NCI-H524 treated with DMSO at 0.1 percent for 48 hours (cell line): ENCODE measurements around the gene OGDH.
"Not testable (repeated sequence)": the region's sequence is repeated elsewhere in the genome, so short reads cannot be mapped to it uniquely, and the experiment has no call there.

Source experiments
- DNase-seq: peaks from one replicate; lab custom pipeline; 2025; lab: John Stamatoyannopoulos, UW

OGDH gene

DNA sequence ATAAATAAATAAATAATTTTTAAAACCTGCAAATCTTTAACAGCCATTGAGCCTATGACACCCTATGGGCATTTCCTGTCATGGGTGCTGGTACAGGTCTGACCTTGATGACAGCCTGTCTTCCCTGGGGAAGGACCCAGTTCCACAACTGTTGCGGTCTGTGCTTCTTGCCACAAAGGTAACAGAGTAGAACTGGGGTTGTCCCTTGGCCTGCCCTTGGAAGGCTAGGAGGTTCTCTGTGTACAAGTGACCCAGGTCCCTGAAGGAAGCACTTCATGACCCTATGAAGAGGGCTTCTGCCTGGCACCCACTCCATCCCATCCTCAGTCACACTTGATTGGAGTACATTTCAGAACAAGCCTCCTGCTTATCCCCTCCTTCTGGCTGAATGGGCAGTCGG is 66.9 kb downstream of the OGDH start:
- DNase-seq: no peak

DNA sequence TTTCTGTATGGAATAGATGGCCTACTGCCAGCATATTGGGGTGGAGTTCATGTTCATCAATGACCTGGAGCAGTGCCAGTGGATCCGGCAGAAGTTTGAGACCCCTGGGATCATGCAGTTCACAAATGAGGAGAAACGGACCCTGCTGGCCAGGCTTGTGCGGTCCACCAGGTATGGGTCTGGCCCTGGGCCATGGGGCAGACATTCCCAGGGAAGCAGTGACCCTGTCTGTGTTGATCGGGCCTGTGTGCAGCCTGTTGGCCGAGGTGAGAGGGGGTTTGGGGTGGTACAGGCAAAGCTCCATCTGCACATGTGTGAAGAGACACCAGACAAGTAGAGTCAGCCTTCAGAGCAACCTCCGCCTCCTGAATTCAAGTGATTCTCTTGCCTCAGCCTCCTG is 67.3 kb downstream of the OGDH start:
- no peak for DNase-seq

DNA sequence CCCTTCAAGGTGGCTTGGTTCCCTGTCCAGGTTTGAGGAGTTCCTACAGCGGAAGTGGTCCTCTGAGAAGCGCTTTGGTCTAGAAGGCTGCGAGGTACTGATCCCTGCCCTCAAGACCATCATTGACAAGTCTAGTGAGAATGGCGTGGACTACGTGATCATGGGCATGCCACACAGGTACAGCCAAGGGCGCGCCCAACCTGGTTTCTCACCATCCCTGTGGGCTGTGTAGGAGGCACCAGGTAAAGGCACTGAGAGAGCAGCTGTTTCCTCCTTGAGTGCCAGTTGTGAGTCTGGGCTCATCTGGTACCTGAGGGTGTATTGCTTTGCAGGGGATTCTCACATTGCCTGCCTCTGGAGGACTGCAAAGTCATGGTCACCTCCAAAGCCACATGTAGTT is 68.0 kb downstream of the OGDH start:
- no peak for DNase-seq

DNA sequence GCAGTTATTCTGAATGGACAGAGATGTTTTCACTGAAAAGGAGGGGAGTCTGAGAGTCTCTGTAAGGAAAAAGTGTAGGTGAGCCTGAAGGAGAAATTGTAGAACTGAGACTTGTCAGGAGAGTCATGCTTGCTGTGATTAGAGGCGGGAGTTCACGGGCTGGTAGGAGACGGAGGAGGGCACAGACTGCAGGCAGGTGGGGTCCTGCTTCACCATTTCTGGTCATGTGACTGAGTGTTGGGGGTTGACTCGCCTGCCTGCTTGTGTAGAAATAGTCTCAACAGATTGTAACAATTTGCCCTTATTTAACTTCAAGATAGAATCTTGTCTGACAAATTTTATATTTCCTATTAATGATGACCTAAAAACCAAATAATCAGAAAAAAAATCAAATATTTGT is 70.3 kb downstream of the OGDH start:
- no peak for DNase-seq

DNA sequence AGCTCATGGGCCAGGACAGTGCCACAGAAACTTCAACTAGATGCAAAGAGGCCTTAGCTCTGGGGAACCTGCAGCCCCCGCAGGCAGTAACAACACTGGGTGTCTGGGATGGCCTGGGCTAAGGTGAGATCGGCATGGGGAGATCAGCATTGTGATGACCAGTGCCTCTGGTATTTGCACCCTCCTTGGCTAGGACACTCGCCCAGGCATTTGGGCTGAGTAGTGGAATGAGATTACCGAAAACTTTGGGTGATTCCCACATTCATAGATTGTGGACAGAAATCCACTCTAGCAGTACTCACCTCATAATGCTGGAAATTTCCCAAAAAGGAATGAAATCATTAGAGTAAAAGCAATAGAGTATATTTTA is 71.7 kb downstream of the OGDH start:
- no peak for DNase-seq

DNA sequence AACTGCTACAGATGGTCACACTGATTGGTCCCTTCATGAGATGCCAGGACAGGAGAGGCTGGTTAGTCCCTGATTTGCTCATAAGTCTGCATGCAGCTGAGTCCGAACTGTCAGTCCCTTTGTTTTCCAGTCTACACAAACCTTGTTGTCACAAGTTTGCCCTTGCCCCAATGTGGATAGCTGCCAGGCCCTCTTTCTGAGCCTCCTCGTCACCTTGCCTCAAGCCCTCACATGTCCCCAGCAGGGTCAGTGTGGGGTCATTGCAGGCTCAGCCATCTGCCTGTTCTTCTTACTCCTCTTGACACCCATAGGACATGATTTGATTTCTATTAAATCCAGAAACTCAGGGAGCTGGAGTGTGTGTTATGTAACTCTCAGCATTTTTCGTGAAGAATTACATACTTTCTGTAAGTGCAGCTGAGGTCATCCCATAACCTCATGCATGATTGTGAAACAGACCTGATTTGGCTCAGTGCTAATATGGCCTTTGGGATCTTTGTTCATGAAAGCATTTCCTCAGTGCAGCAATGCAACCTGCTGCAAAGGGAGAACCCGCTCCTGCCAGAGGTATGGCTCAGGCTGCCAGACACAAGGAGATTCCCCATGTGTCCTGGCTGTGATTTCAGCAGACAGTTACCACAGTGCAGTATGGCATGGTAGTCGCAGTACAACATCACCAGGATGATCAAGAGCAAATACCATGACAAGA is 72.2 kb downstream of the OGDH start:
- DNase-seq: no peak

DNA sequence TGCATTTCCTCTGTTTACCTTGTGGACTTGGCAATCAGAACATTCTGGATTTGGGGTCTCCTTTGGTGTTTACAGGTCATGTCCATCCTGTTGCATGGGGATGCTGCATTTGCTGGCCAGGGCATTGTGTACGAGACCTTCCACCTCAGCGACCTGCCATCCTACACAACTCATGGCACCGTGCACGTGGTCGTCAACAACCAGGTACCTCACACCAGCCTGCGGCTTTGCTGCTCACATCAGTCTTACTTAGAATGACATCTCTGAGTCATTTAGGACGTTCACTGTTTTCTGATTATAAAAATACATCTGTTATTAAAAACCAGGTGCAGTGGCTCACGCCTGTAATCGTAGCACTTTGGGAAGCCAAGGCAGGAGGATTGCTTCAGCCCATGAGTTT is 75.2 kb downstream of the OGDH start:
- DNase-seq: no peak

DNA sequence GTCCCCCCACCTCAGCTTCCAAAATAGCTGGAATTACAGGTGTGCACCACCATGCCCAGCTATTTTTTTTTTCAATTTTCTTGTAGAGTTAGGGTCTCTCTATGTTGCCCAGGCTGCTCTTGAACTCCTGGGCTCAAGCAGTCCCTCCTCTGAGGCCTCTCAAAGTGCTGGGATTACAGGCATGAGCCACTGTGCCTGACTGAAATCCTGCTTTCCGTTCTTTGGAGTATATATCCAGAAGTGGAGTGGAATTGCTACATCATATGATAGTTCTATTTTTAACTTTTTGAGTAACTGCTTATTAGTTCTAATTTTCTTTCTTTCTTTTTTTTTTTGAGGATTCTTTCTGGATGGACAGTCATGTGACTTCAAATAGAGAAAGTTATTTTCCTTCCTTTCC is 79.3 kb downstream of the OGDH start:
- DNase-seq: no peak

DNA sequence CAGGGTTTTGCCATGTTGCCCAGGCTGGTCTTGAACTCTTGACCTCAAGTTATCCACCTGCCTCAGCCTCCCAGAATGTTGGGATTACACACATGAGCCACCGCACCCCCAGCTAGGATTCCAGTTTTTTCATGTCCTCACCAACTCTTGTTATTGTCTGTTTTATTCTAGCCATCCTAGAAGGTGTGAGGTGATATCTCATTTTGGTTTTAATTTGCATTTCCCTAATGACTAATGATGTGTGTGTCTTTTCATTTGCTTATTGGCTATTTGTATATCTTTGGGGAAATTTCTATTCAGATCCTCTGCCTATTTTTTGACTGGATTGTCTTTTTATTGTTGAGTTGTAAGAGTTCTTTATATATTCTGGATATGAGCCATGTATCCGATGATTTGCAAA is 83.0 kb downstream of the OGDH start:
- DNase-seq: no peak

DNA sequence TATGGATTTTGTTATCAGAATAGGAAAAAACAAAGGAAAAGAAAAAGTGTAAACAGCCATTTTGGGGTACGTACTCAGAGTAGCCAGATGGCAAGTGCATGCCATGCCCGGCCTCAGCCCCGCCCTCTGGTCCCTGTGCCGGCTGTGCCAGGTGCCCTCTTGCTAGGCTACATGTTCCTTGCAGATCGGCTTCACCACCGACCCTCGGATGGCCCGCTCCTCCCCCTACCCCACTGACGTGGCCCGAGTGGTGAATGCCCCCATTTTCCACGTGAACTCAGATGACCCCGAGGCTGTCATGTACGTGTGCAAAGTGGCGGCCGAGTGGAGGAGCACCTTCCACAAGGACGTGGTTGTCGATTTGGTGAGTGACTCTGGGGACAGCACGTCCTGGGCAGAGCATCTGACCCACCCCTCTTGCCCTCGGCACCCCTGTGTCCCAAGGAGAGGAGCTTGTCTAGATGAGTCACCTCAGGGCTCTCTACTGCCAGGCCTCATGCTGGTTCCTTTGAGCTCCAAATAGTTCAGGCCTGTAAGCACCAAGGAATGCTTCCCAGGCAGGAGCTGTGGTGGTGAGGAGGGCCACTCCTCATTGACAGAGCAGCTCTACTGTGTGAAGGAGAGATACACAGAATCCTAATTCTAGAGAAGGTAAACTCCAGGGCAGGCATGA is 87.3 kb downstream of the OGDH start:
- DNase-seq: no peak

DNA sequence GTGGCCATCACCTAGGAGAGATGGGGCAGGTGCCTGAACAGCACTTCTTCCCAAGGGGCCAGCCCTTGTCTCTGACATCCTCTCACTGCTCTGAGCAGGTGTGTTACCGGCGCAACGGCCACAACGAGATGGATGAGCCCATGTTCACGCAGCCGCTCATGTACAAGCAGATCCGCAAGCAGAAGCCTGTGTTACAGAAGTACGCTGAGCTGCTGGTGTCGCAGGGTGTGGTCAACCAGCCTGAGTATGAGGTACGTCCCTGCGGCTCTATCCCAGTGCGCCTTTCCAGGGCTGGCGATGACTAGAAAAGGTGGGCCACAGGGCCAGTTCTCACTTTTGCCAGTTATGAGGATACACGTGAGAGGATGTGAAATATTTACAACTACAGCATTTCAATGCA is 87.9 kb downstream of the OGDH start:
- no peak for DNase-seq

DNA sequence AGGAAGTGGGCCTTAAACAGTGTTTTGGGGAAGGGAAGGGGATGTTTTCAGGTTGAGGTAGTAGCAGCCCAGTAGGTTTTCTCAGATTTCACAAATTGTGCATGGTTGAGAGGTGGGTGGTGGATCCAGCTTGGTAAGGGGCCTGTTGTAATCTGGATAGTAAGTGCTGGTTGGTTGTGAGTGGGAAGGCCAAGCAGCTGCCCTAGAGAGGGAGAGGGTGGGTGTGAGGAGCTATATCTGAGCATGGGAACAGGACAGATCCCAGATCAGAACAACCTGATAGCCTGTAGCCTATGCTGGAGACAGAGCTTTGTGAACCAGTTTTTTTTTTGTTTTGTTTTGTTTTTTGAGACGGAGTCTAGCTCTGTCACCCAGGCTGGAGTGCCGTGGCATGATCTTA is 88.3 kb downstream of the OGDH start:
- no peak for DNase-seq

DNA sequence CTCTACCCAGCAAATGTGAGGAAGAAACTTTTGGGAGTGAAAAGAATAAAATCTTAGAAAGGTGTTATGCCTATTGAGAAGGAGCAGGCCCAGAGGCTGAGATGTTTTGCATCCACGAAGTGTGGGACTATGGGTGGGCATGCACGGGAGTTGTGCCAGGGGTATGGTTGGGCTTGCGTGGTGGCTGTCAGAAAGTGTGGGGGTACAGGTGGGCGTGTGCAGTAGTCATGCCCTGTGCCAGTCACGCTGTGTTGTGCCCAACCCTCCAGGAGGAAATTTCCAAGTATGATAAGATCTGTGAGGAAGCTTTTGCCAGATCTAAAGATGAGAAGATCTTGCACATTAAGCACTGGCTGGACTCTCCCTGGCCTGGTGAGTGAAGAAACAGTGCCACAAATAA is 89.3 kb downstream of the OGDH start:
- no peak for DNase-seq

DNA sequence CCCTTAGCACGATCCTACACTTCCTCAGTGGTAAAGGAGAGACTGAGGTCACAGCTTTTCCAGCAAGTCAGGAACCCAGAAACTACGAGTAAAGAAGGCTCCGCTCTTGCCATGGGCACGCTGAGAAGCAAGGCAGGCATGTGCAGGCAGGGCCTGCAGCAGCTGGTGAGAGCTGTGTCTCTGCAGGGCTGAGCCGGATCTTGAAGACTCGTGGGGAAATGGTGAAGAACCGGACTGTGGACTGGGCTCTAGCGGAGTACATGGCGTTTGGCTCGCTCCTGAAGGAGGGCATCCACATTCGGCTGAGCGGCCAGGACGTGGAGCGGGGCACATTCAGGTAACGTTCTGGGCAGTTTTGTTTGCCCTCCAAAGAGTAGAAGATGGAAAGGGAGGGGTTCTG is 90.3 kb downstream of the OGDH start:
- DNase-seq: no peak

DNA sequence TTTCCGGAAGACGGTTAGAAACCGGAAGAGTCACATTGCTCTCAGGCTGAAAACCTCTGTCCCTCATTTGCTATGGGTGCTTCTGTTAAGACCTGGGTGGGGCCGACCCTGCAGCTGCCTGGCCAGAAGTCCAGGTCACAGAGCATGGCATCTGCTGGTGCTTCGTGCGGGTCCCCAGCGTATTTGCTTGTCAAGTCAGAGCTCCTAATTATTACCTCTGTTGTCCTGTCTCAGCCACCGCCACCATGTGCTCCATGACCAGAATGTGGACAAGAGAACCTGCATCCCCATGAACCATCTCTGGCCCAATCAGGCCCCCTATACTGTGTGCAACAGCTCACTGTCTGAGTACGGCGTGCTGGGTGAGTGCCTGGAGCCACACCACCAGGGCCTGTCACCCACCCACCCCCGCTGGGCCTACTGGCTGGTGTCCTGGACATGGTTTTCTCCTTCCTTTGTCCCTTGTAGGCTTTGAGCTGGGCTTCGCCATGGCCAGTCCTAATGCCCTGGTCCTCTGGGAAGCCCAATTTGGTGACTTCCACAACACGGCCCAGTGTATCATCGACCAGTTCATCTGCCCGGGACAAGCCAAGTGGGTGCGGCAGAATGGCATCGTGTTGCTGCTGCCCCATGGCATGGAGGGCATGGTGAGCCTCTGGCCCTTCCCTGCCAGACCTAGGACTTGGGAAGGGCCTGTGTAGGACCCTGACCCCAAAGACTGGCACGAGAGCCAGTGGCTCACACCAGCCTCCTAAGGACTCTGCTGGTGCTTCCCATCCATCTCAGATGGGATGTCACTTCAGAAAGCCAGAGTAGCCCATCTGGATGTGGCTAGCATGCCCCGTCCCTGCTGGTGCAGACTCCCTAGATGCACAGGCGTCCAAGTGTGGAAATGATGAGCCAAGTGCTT is 91.0 kb downstream of the OGDH start:
- no peak for DNase-seq

DNA sequence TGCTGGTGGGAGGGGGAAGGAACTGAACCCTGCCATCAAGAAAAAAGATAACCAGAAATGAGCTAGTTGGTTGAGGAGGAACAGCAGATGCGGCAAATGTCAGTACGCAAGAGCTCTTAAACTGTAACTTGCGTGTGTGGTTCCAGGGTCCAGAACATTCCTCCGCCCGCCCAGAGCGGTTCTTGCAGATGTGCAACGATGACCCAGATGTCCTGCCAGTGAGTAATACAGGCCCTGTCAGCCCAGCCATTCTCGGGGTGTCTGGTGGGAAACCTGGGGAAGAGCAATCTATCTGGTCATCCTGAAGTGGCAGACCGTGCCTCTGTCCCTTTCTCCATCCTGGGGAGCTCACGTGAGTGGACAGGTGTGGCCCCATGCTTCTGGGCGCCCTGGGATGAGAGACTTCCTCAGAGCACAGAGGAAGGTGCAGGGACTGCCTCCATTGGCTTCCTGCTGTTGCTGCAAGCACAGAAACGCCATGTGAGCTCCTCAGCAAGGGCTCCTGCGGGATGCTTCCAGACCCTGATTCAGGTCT is 91.7 kb downstream of the OGDH start:
- no peak for DNase-seq

DNA sequence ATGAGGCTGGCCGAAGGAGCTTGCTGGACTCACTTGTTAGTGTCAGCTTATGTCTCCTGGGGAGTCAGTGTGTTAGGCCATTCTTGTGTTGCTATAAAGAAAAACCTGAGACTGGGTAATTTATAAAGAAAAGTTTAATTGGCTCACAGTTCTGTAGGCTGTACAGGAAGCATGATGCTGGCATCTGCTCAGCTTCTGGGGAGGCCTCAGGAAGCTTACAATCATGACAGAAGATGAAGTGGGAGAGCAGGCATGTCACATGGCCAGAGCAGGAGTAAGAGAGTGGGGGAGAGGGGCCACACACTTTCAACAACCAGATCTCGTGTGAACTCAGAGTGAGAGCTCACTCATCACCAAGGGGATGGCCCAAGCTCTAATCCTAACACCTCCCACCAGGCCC is 93.2 kb downstream of the OGDH start:
- DNase-seq: not testable (repeated sequence)

DNA sequence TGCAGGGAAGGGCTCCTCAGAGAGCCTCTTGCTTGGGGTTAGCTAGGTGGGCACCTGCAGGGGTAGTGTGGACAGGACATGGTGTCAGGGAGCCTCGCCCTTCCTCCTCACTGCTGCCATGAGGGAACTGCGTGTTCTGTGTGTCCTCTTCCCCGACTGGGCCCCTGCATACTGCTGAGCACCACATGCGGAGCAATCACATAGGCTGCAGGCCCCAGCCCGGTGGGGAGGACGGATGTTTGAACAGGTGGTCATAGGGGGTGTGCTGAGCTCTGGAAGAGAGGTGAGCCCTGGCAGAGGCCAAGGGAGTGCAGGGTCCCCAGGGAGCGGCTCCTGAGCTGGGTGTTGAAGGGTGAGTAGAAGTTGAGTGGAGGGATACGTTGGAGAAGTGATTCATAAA is 93.9 kb downstream of the OGDH start:
- no peak for DNase-seq

DNA sequence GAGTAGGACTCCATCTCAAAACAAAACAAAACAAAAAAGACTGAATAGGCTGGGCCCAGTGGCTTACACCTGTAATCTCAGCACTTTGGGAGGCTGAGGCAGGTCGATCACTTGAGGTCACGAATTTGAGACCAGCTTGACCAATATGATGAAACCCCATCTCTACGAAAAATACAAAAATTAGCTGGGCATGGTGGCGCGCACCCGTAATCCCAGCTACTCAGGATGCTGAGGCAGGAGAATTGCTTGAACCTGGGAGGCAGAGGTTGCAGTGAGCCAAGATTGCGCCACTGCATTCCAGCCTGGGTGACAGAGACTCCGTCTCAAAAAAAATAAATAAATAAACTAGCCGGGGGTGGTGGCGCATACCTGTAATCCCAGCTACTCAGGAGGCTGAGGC is 97.0 kb downstream of the OGDH start:
- DNase-seq: not testable (repeated sequence)

DNA sequence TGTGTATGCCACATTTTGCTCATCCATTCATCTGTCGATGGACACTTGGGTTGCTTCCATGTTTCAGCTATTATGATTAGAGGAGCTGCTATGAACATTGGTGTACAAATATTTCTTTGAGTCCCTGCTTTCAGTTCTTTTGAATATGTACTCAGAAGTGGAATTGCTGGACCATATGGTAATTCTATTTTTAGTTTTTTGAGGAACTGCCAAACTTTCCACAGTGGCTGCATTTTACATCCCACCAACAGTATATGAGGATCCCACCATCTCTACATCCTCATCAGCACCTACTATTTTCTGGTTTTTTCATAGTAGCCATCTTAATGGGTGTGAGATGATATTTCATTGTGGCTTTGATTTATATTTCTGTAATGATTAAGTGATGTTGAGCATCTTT is 97.5 kb downstream of the OGDH start:
- DNase-seq: no peak

DNA sequence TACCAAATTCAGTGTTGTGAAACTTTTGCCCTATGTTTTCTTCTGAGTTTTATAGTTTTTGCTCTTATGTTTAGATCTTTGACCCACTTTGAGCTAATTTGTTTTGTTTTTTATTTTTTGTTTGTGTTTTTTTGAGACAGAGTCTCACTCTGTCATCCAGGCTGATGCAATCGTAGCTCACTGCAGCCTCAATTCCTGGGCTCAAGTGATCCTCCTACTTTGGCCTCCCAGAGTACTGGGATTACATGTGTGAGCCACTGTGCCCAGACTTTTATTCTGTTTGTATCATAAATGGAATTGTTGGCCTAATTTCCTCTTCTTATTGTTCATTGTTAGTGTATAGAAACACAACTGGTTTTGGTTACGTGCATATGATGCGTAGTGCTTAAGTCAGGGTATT is 99.0 kb downstream of the OGDH start:
- no peak for DNase-seq

DNA sequence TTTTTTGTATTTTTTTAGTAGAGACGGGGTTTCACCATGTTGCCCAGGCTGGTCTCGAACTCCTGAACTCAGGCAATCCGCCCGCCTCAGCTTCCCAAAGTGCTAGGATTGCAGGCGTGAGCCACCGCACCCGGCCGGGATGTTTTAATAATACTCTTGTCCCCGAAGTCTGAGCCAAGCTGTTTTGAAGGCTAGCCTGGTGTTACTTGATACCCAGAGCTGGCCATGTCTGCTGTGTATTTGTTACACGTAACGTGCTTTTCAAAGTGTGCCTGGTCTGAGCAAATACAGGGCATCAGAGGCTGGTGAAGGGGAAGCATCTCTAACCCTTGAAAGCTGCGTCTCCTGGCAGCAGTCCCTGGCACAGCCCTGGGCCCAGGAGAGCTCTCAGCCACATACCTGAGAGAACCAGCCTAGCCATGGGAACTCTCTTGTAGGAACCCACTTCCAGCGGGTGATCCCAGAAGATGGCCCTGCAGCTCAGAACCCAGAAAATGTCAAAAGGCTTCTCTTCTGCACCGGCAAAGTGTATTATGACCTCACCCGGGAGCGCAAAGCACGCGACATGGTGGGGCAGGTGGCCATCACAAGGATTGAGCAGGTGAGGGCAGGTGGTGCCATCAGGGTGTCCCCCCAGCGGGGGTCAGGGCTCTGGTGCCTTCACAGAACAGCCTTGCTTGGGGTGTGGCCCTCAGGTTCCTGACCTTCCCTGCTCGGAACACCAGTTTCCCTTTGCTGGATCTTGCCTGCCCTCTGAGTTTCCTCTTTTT is 100.5 kb downstream of the OGDH start:
- DNase-seq: no peak
